HepG2 (cell line): ENCODE measurements around the gene AFF4. TPM values are rescaled to one million over a fixed set of nuclear protein-coding genes. Genes with fewer than 3 reads are reported as not detected.

Experiments
- ATAC-seq: fragments of 200-7000 bp; cut with Tn5 transposase; 3 replicates; pipeline ENCODE4 v1.9.1; 2020; ENCODE audit warnings: mild to moderate bottlenecking, moderate library complexity
- BruUV-seq: library from RNA; stranded (reverse); fragments of 400-500 nt; replicated peaks from 2 replicates; lab custom pipeline; 2021; lab: Mats Ljungman, UMichigan
- CTCF ChIA-PET: fragments of 300-600 bp; formaldehyde crosslinking; extraction: SDS; loops from one replicate; lab custom pipeline; 2021; ENCODE audit warnings: low total read pairs, inconsistent platforms, low intra/inter-chr PET ratio; lab: Yijun Ruan, JAX
- POLR2A ChIA-PET: fragments of 350-600 bp; sonication (Branson Sonifier 250); formaldehyde crosslinking; loops from one replicate; lab custom pipeline; 2020; ENCODE audit warnings: antibody characterized with exemption, inconsistent platforms; lab: Yijun Ruan, JAX
- DNase-seq: peaks from one replicate; pipeline ENCODE4 v3.0.0-alpha.2; 2015; ENCODE audit warnings: low spot score
- FAIRE-seq: peaks from 3 replicates; lab custom pipeline; 2011; peaks lifted over from hg19 to GRCh38; lab: Jason Lieb, UNC
- H2AFZ ChIP-seq: one replicate; pipeline ENCODE4 v1.6.1; 2011; ENCODE audit warnings: low read length, inconsistent platforms
- H3K27ac ChIP-seq: fragments of 300-600 bp; 3 replicates; pipeline ENCODE4 v1.8.0; 2011; ENCODE audit warnings: mixed run types, mild to moderate bottlenecking, mixed read lengths, low read length, inconsistent platforms; ENCODE audit not compliant: insufficient read depth; ENCODE audit errors: extremely low read length
- H3K27me3 ChIP-seq, 2 experiments: fragments of 200-600 bp in 1 of 2; 2 replicates in 1 of 2; 3 replicates in 1 of 2; pipeline versions ENCODE4 v1.6.0 to v1.8.0; 2011; ENCODE audit warnings: low read length in 2 of 2, mild to moderate bottlenecking in 2 of 2, moderate library complexity in 2 of 2, inconsistent platforms in 1 of 2; ENCODE audit not compliant: insufficient read depth in 2 of 2, control insufficient read depth in 1 of 2
- H3K36me3 ChIP-seq, 2 experiments: fragments of 200-600 bp in 1 of 2; replicated peaks in 1 of 2; 2 replicates in 1 of 2; 3 replicates in 1 of 2; pipeline versions ENCODE4 v1.5.1 to v1.8.0; 2011; ENCODE audit warnings: low read length in 2 of 2, inconsistent platforms in 1 of 2; ENCODE audit not compliant: insufficient read depth in 2 of 2, control insufficient read depth in 1 of 2
- H3K4me1 ChIP-seq: 2 replicates; pipeline ENCODE4 v1.5.1; 2012; ENCODE audit warnings: low read length, inconsistent platforms; ENCODE audit not compliant: insufficient read depth
- H3K4me2 ChIP-seq: 2 replicates; pipeline ENCODE4 v1.6.0; 2011; ENCODE audit warnings: low read depth, low read length, inconsistent platforms
- H3K4me3 ChIP-seq, 3 experiments: fragments of 200-600 bp in 1 of 3; sonication (generic), shearing (Covaris generic) in 1 of 3; replicated peaks in 1 of 3; 2 replicates each; pipeline ENCODE4 v1.5.1; 2011 to 2016; ENCODE audit warnings: low read length in 3 of 3, inconsistent platforms in 2 of 3, low read depth in 2 of 3, mild to moderate bottlenecking in 2 of 3, control low read depth in 1 of 3, mixed read lengths in 1 of 3; ENCODE audit not compliant: insufficient read depth in 1 of 3
- H3K79me2 ChIP-seq: one replicate; pipeline ENCODE4 v1.6.1; 2011; ENCODE audit warnings: low read length, inconsistent platforms; ENCODE audit not compliant: insufficient read depth
- H3K9ac ChIP-seq: 2 replicates; pipeline ENCODE4 v1.6.0; 2011; ENCODE audit warnings: mild to moderate bottlenecking, low read depth, low read length, inconsistent platforms; ENCODE audit not compliant: insufficient read depth
- H3K9me3 ChIP-seq: 2 replicates; pipeline ENCODE4 v1.5.1; 2012; ENCODE audit warnings: mild to moderate bottlenecking, low read length
- H4K20me1 ChIP-seq: 2 replicates; pipeline ENCODE4 v1.6.0; 2011; ENCODE audit warnings: inconsistent platforms, mild to moderate bottlenecking, low read length, moderate library complexity; ENCODE audit not compliant: insufficient read depth
- CHD2 ChIP-seq: IDR thresholded peaks from 2 replicates; pipeline ENCODE4 v1.6.1; 2011; ENCODE audit warnings: low read depth, low read length, improper control_type of control experiment
- NFYC ChIP-seq: IDR thresholded peaks from 2 replicates; pipeline ENCODE4 v1.6.1; 2016; ENCODE audit warnings: missing genetic modification reagents, missing compliant biosample characterization
- NR2F6 ChIP-seq, 2 experiments: IDR thresholded peaks; 2 replicates each; pipeline ENCODE4 v1.6.1; 2016; ENCODE audit warnings: antibody characterized with exemption in 1 of 2, mild to moderate bottlenecking in 1 of 2
- POLR2A ChIP-seq, 2 experiments: IDR thresholded peaks; 2 replicates each; pipeline ENCODE4 v1.6.1; 2011; ENCODE audit warnings: low read depth in 2 of 2, low read length in 2 of 2, mild to moderate bottlenecking in 1 of 2, moderate library complexity in 1 of 2; ENCODE audit not compliant: insufficient read depth in 1 of 2
- POLR2AphosphoS5 ChIP-seq: IDR thresholded peaks from 2 replicates; pipeline ENCODE4 v1.6.1; 2012; ENCODE audit warnings: low read depth, low read length
- YY1 ChIP-seq: IDR thresholded peaks from 2 replicates; pipeline ENCODE4 v1.6.1; 2011; ENCODE audit warnings: low read length, low read depth, moderate library complexity, mild to moderate bottlenecking; ENCODE audit not compliant: insufficient read depth, insufficient replicate concordance
- ZBED4 ChIP-seq: sonication (generic); formaldehyde crosslinking; IDR thresholded peaks from 2 replicates; pipeline ENCODE4 v1.4.0; 2020; ENCODE audit warnings: missing genetic modification reagents, borderline replicate concordance
- ZFX ChIP-seq: sonication (generic); formaldehyde crosslinking; IDR thresholded peaks from 2 replicates; pipeline ENCODE4 v1.4.0; 2020; ENCODE audit warnings: mild to moderate bottlenecking, low read depth, missing genetic modification reagents, moderate library complexity
- ZNF230 ChIP-seq: sonication (generic); formaldehyde crosslinking; IDR thresholded peaks from 2 replicates; pipeline ENCODE4 v1.4.0; 2020; ENCODE audit warnings: mild to moderate bottlenecking, missing genetic modification reagents
- ZNF260 ChIP-seq: sonication (generic); formaldehyde crosslinking; IDR thresholded peaks from 2 replicates; pipeline ENCODE4 v1.4.0; 2020; ENCODE audit warnings: missing genetic modification reagents, low read depth, mild to moderate bottlenecking, borderline replicate concordance
- WGBS: methylation state at CpG from one replicate; pipeline ENCODE4 v1.1.6; 2017; ENCODE audit warnings: low lambda C conversion rate; 5-methylcytosine and 5-hydroxymethylcytosine counted together
- in situ Hi-C: cut with HindIII; loops from 2 replicates; pipeline ENCODE4 v1.10.0; 2017; ENCODE audit warnings: low pct_unique_long_range_greater_than_20kb; ENCODE audit not compliant: extremely low pct_ligation_motif_present
- intact Hi-C: fragments of 100-400 bp; cut with micrococcal nuclease; formaldehyde crosslinking; loops from one replicate; pipeline ENCODE4 v1.10.0; 2022; ENCODE audit not compliant: unreplicated experiment
- polyA plus RNA-seq, 8 experiments: library from polyadenylated mRNA; depleted of rRNA in 3 of 8; stranded (reverse) in 7 of 8; unstranded in 1 of 8; fragments of >200 nt; fragmentation: Illumina TruSeq in 4 of 8; extraction: Trizol in 4 of 8; gene quantifications; 2 replicates each; pipeline versions ENCODE4 v1.2.1 to v1.2.3, GENCODE V29; 2011 to 2016; ENCODE audit warnings: low read depth in 4 of 8, missing spikeins in 1 of 8, mixed read lengths in 1 of 8; ENCODE audit not compliant: insufficient read depth in 1 of 8
- total RNA-seq, 5 experiments: library from RNA; depleted of rRNA; stranded (reverse); fragments of >200 nt; fragmentation: Illumina TruSeq; extraction: Trizol; gene quantifications; 2 replicates each; pipeline ENCODE4 v1.2.3, GENCODE V29; 2016; ENCODE audit warnings: low read depth in 1 of 5
- TF ChIP-seq, protein P1 (sequence below): sonication (generic); formaldehyde crosslinking; IDR thresholded peaks from 2 replicates; pipeline ENCODE4 v1.5.0; 2020; ENCODE audit warnings: mild to moderate bottlenecking, missing genetic modification reagents

Gene AFF4
- total and polyA plus RNA-seq, 2 of the 13 experiments (the other 11 are each of a cell fraction or from before 2014, with no cell fraction given) = 22.1 to 25.5 TPM

GRCh38 chr5:132870801-132871200, 92.6 kb downstream of the AFF4 start:
- BruUV-seq = no TSS peak
- ATAC-seq (no peak), FAIRE-seq (no peak), DNase-seq (no peak)
- in situ Hi-C loops (loop anchor here (5.0 kb wide), 1 partner anchor 38 kb away; the partner anchor contains the start of gene SHROOM1), intact Hi-C loops (no loop called here)
- peaks cover 29% of the 10 kb centered on the region for H3K79me2 ChIP-seq
- no peak overlapping the region for H3K4me2 ChIP-seq
- H3K9me3 ChIP-seq = no peaks in the 10 kb centered on the region
- TF ChIP-seq ZFX (CRISPR knock-in tag) = 0 out of 2 replicates have a peak, but pooled peaks have one; percentile 41
- no peak for TF ChIP-seq NR2F6 (IDR thresholded peaks at IDR 0.05)
- 0 out of 2 replicates have a peak, but pooled peaks have one; percentile 6 for TF ChIP-seq NR2F6 (CRISPR knock-in tag; IDR thresholded peaks at IDR 0.05)
- TF ChIP-seq, protein P1, sequence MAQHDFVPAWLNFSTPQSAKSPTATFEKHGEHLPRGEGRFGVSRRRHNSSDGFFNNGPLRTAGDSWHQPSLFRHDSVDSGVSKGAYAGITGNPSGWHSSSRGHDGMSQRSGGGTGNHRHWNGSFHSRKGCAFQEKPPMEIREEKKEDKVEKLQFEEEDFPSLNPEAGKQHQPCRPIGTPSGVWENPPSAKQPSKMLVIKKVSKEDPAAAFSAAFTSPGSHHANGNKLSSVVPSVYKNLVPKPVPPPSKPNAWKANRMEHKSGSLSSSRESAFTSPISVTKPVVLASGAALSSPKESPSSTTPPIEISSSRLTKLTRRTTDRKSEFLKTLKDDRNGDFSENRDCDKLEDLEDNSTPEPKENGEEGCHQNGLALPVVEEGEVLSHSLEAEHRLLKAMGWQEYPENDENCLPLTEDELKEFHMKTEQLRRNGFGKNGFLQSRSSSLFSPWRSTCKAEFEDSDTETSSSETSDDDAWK (CRISPR knock-in tag) = no peak
- ChIA-PET CTCF (no interaction called here), POLR2A (interaction anchor here (1.2 to 8.7 kb wide), 5 partner anchors 30 to 116 kb away, joined by 3 to 91 read pairs (median 5); partner anchors contain the start of gene SHROOM1)
- peaks cover 79% of the 10 kb centered on the region for H3K4me1 ChIP-seq
- peaks cover 0 to 25% of the 10 kb centered on the region in 2 experiments; a peak in 3 of 5 replicates for H3K36me3 ChIP-seq
- no peak overlapping the region for H3K4me3 ChIP-seq
- no peaks in the 10 kb centered on the region; a peak in 1 of 5 replicates for H3K27me3 ChIP-seq
- H4K20me1 ChIP-seq = no peaks in the 10 kb centered on the region
- peak overlapping the region; percentile 95 for H3K27ac ChIP-seq
- no peak overlapping the region for H2AFZ ChIP-seq
- no peak overlapping the region for H3K9ac ChIP-seq
- 67% methylated on average over 2 of the region's 2 CpGs for WGBS

GRCh38 chr5:132868754-132869153, 94.7 kb downstream of the AFF4 start:
- DNase-seq (no peak), FAIRE-seq (no peak), ATAC-seq (no peak)
- Histone ChIP-seq H3K27ac (peak overlapping the region; percentile 10), H3K4me2 (no peak overlapping the region), H4K20me1 (no peaks in the 10 kb centered on the region), H3K4me1 (peaks cover 75% of the 10 kb centered on the region), H3K9ac (no peak overlapping the region), H3K36me3 (peaks cover 0 to 25% of the 10 kb centered on the region in 2 experiments; a peak in 3 of 5 replicates), H3K9me3 (no peaks in the 10 kb centered on the region), H3K27me3 (no peaks in the 10 kb centered on the region; a peak in 1 of 5 replicates), H2AFZ (no peak overlapping the region), H3K4me3 (no peak overlapping the region), H3K79me2 (peaks cover 19% of the 10 kb centered on the region)
- CTCF ChIA-PET = no interaction called here
- BruUV-seq = no TSS peak
- POLR2A ChIA-PET = interaction anchor here (0.9 to 8.7 kb wide), 2 partner anchors 31 to 38 kb away, joined by 3 to 91 read pairs; partner anchors contain the start of gene SHROOM1
- intact Hi-C loops (no loop called here), in situ Hi-C loops (no loop called here)
- WGBS = 95% methylated on average over 4 of the region's 4 CpGs
- no peak for TF ChIP-seq ZNF230
- TF ChIP-seq POLR2AphosphoS5 = peak; percentile 8; the same call in 1 of the 2 replicates
- no peak for TF ChIP-seq ZBED4 (CRISPR knock-in tag)
- no peak for TF ChIP-seq NFYC
- no peak for TF ChIP-seq ZNF260 (CRISPR knock-in tag)
- no peak for TF ChIP-seq CHD2
- TF ChIP-seq YY1 = no peak
- peak in 1 of 2 experiments; percentile 8; a peak in 1 of 4 replicates for TF ChIP-seq POLR2A (IDR thresholded peaks at IDR 0.05; ENCODE audit: insufficient read depth in 1 of 2, low read depth in 2 of 2, low read length in 2 of 2)
